HG03439 (cell line): ENCODE results near the gene HSCB.
"Not testable (repeated sequence)": the region's sequence is repeated elsewhere in the genome, so short reads cannot be mapped to it uniquely, and the experiment has no call there.

ENCODE experiments used
- ATAC-seq: cut with Tn5 transposase; IDR thresholded peaks from one replicate; pipeline ENCODE4 v1.9.1; 2021; ENCODE audit warnings: mild to moderate bottlenecking, moderate library complexity; ENCODE audit not compliant: unreplicated experiment

HSCB gene

GRCh38 chr22:28737701-28738100, 4.1 kb upstream of the HSCB start:
- ATAC-seq: no peak

DNA sequence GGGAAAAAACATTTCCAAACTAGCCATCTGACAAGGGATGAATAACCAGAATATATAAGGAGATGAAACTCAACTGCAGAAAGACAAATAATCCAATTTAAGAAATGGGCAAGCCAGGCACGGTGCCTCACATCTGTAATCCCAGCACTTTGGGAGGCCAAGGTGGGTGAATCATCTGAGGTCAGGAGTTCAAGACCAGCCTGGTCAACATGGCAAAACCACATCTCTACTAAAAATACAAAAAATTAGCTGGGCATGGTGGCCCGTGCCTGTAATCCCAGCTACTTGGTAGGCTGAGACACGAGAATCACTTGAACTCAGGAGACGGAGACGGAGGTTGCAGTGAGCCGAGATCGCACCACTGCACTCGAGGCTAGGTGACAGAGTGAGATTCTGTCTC, 3.0 kb upstream of the HSCB start:
- not testable (repeated sequence) for ATAC-seq

- no peak for ATAC-seq
These were observed 547 bp upstream of the HSCB start for GRCh38 chr22:28741200-28741784.

DNA sequence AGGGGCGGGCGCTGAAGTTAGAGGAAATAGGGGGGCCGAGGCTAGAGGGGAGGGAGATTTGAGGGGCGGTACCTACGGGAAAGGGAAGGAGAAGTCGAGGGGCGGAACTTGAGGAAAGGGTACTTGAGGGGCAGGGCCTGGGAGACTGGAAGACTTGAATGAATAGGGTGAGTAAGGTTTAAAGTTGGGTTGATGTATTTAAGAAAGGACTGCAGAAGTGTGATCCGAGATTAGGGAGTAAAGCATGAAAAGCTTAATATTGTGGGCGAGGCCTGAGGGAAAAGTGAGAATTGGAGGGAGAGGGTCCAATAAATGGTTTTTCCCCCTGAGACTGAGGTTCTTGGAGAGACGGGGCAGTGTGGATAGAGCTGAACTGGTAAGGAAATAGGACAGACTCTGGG, 723 bp downstream of the HSCB start:
- no peak for ATAC-seq

GRCh38 chr22:28743852-28744251, 2.0 kb downstream of the HSCB start:
- no peak for ATAC-seq

DNA sequence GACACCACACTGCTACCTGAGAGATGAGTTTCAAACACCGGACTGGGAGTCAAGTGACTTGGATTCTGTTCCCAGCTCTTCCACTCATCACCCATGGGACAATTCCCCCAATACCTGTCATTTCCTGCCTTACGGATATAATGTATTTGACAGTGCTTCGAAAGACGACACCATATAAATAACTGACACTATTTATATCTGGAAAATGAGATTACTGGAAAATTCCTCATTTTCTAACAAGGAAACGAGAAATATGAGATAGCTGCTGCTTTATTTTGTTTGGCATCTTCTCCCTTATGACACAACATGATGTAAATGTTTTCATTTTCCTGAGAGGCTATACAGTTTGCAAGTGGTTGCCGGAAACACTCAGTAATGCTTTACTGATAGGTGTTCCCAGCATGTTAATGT, 8.6 kb downstream of the HSCB start:
- no peak for ATAC-seq

DNA sequence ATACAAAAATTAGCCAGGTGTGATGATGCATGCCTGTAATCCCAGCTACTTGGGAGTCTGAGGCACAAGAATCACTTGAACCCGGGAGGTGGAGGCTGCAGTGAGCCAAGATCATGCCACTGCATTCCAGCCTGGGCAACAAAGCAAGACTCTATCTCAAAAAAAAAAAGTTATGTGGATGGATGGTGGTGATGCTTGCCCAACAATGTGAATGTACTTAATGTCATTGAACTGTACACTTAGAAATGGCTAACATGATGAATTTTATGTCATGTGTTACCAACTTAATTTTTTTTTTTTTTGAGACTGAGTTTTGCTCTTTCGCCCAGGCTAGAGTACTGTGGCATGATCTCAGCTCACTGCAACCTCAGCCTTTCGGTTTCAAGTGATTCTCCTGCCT, 12.7 kb downstream of the HSCB start:
- ATAC-seq: not testable (repeated sequence)

- ATAC-seq: no peak
These were observed 18.2 kb downstream of the HSCB start for GRCh38 chr22:28759861-28760560.

GRCh38 chr22:28761449-28761755, 19.6 kb downstream of the HSCB start:
- ATAC-seq: no peak

GRCh38 chr22:28762000-28762399, 20.2 kb downstream of the HSCB start:
- ATAC-seq: not testable (repeated sequence)

DNA sequence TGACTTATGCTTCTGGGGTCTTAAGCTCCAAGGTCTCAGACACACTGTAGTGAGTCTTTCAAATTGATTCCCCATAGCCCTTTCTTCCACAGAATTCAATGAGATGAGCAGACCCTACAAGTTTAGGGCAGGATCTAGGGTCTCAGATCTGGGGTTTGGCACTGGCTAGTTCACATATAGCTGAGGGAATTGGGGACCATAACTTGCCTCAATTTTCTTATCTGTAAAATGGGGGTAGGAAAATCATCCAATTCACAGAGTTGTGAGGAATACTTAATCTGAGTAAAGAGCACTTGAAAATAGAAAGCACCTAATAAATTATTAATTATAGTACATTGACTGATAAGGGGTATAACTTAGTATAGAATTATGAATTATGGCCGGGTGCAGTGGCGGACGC, 24.8 kb downstream of the HSCB start:
- no peak for ATAC-seq

DNA sequence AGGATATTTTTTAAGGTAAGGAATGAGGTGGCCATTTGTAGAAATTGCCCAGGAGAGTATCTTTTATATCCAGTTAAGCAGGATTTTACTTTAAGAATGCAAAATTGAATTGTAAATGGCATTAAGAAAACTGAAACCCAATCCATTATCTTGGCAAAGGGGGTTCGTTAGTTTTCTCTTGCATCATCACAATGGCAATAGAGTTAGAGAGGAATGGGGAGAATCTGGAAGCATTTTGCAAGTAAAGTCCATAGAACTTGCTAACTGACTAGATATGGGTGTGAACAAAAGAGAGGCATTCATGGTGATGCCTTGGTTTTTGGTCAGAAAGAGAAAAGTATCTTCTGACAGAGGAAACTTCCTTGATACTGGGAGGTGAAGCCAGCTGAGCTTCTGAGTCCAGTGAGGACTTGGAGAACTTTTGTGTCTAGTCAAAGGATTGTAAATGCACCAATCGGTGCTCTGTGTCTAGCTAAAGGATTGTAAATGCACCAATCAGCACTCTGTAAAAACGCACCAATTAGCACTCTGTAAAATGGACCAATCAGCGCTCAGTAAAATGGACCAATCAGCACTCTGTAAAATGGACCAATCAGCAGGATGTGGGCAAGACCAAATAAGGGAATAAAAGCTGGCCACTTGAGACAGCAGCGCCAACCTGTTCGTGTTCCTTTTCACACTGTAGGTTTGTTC, 27.0 kb downstream of the HSCB start:
- no peak for ATAC-seq

DNA sequence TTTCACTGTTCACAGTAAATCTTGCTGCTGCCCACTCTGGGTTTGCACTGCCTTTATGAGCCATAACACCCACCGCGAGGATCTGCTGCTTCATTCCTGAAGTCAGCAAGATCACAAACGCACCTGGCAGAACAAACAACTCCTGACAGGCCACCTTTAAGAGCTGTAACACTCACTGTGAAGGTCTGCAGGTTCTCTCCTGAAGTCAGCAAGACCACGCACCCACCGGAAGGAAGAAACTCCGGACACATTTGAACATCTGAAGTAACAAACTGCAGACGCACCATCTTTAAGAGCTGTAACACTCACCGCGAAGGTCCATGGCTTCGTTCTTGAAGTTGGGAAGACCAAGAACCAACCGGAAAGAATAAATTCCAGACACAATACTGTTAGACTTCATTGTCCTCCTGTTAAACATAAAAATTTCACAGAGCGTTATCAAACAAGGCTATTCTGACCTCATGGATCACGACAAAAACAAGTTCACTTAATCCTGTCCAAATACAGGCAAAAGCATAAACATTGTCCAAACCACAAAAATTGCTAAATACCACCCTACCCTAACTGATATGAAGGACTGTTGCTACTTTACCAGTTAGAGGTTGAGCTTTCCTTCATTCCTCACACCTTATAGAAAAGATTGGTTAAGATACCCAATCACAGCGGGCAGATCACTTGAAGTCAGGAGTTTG, 27.7 kb downstream of the HSCB start:
- ATAC-seq: no peak

DNA sequence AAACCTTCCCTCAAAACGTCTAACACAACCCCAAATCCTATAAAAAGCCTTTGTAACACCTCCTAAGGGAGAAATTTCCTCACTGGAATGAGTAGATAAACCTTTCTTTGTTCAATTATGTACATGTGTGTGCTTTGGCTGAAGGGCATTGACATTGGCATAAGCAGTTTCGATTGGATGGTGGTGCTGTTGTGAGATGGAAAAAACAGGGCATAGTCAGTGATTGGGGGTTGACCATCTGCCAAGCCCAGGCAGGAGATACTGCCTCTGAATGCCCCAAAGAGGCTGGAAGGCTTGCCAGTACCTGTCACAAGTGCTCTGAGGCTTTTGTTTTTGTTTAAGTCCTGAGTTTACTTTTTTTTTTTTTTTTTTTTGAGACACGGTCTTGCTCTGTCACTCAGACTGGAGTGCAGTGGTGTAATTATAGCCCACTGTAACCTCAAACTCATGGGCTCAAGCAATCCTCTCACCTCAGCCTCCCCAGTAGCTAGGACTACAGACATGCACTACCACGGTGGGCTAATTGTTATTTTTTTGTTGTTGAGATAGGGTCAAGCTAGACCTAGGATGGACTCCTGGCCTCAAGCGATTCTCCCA, 29.5 kb downstream of the HSCB start:
- ATAC-seq: no peak

DNA sequence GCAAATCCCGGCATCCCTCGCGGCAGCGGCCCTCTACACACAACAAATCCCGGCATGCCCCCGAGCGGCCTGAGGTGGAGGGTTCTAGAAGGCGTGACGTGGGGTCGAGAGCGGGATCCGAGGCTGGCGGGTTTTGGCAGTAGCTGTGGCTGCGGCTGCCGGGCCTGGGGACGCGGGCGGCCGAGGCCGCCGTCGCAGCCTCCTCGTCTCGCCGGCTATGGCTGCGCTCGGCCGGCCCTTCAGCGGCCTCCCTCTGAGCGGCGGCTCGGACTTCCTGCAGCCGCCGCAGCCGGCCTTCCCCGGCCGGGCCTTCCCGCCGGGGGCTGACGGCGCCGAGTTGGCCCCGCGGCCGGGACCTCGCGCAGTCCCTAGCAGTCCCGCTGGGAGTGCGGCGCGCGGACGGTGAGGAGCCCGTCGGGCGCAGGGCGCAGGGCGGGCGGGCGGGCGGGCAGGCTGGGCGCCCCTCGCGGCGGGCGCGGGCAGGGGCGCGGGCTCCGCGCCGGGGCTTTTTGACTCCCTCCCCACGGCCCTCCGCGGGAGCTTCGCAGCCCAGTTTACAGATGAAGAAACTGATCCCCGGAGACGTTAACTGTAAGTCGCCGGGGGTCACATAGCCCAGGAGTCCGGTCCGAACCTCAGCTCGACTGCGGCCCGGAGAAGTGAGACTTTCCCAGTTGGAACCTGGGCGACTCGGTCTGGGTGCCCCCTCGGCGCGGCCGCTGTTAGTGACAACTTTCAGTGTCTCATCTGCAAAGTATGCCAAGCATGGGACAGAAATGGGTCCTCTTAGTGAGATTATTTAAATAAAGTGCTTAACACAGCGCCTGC, 31.0 kb downstream of the HSCB start, which contains the start of gene CCDC117:
Gene CCDC117, plus strand, starts transcription at position 63 of the 828 bp plus-strand sequence. Its CDS starts 155 bp downstream, at position 218.
- ATAC-seq: peak; percentile 91

GRCh38 chr22:28773461-28773867, 31.6 kb downstream of the HSCB start:
- ATAC-seq: peak; percentile 5

- ATAC-seq: no peak
These were observed 32.5 kb downstream of the HSCB start for GRCh38 chr22:28774378-28774777.

- no peak for ATAC-seq
These were observed 38.0 kb downstream of the HSCB start for GRCh38 chr22:28779833-28780232.

DNA sequence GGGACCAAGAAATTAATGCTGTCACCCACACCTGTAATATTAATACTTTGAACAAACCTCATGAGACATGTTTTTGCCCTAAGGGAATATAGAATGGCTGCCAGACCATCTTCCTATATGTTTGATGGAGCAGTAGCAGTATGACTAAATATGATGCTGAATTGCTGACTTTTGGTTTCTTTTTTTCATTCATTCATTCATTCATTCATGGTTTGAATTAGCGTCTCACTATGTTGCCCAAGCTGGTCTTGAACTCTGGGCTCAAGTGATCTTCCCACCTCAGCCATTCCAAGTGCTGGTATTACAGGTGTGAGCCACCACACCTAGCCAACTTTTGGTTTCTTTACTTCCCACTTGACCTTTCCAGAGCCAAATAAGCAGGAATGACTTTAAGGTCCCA, 38.5 kb downstream of the HSCB start:
- no peak for ATAC-seq
